SU-DHL-6 (cell line): Measurements from ENCODE around the gene NEFH.

Experiments
- H2AFZ ChIP-seq: fragments of 200-600 bp; sonication (generic); 2 replicates; pipeline ENCODE4 v1.6.1; 2014; ENCODE audit warnings: low read depth, mild to moderate bottlenecking, moderate library complexity, mixed read lengths, antibody characterized with exemption, low read length; ENCODE audit not compliant: severe bottlenecking
- H3F3A ChIP-seq: fragments of 200-600 bp; shearing (Covaris generic); 2 replicates; pipeline ENCODE4 v1.6.0; 2016; ENCODE audit warnings: antibody characterized with exemption, mild to moderate bottlenecking; ENCODE audit not compliant: insufficient read depth
- H3K27ac ChIP-seq: fragments of 200-600 bp; sonication (generic); 2 replicates; pipeline ENCODE4 v1.5.1; 2016; ENCODE audit warnings: low read depth, mild to moderate bottlenecking, low read length, moderate library complexity, mixed read lengths
- H3K27me3 ChIP-seq: fragments of 200-600 bp; sonication (generic), shearing (Covaris generic); 2 replicates; pipeline ENCODE4 v1.6.0; 2014; ENCODE audit warnings: mild to moderate bottlenecking, low read length
- H3K36me3 ChIP-seq: fragments of 200-600 bp; sonication (generic); 2 replicates; pipeline ENCODE4 v1.6.1; 2014; ENCODE audit warnings: mild to moderate bottlenecking, low read length, mixed read lengths
- H3K4me2 ChIP-seq: fragments of 300-600, 200-600 bp; shearing (Covaris generic), sonication (generic); 2 replicates; pipeline ENCODE4 v1.6.0; 2014; ENCODE audit warnings: low read length, low read depth, mild to moderate bottlenecking; ENCODE audit not compliant: poor library complexity, severe bottlenecking
- H3K4me3 ChIP-seq: fragments of 200-600 bp; sonication (generic); 2 replicates; pipeline ENCODE4 v1.5.1; 2014; ENCODE audit warnings: antibody characterized with exemption, low read length, mild to moderate bottlenecking, mixed read lengths; ENCODE audit not compliant: insufficient read depth, poor library complexity, severe bottlenecking
- H3K79me2 ChIP-seq: fragments of 200-600 bp; sonication (generic); 2 replicates; pipeline ENCODE4 v1.6.1; 2014; ENCODE audit warnings: mild to moderate bottlenecking, low read length, moderate library complexity; ENCODE audit not compliant: insufficient read depth
- H3K9ac ChIP-seq: fragments of 200-600 bp; sonication (generic); 2 replicates; pipeline ENCODE4 v1.7.0; 2014; ENCODE audit warnings: mild to moderate bottlenecking, low read length
- H3K9me2 ChIP-seq: fragments of 200-600 bp; sonication (generic); replicated peaks from 2 replicates; pipeline ENCODE4 v1.6.1; 2014; ENCODE audit warnings: low read length; ENCODE audit not compliant: insufficient read depth
- H3K9me3 ChIP-seq: fragments of 200-600 bp; sonication (generic); 2 replicates; pipeline ENCODE4 v1.6.1; 2014; ENCODE audit warnings: low read length, mixed read lengths; ENCODE audit not compliant: insufficient read depth
- H4K20me1 ChIP-seq: fragments of 200-600 bp; sonication (generic); 2 replicates; pipeline ENCODE4 v1.6.1; 2014; ENCODE audit warnings: low read depth, mild to moderate bottlenecking, antibody characterized with exemption, low read length, moderate library complexity, mixed read lengths
- CTCF ChIP-seq: fragments of 200-600 bp; sonication (generic); IDR thresholded peaks from one replicate; pipeline ENCODE4 v1.5.1; 2017; ENCODE audit warnings: antibody characterized with exemption, mild to moderate bottlenecking, low read length, moderate library complexity; ENCODE audit not compliant: insufficient read depth, poor library complexity, severe bottlenecking
- EZH2phosphoT487 ChIP-seq: fragments of 200-600 bp; sonication (generic), shearing (Covaris generic); conservative IDR thresholded peaks from 2 replicates; pipeline ENCODE4 v1.6.1; 2018; ENCODE audit warnings: mild to moderate bottlenecking, antibody characterized with exemption, low read length, moderate library complexity, mixed read lengths

The NEFH gene

DNA sequence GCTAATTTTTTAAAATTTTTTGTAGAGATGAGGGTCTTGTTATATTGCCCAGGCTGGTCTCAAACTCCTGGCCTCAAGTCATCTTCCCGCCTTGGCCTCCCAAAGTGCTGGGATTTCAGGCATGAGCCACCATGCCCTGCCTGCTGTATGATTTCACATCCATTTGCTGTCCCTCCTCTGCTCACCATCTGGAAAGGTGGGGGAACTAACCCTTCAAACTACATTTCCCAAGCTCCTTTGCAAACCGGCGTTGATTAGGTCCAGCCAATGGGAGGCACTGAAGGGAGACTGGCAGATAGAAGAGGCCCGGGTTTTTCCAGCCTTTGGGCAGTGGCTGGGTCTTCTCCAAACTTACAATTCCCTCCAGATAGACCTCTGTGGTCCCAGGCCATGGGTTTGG is 22.3 kb upstream of the NEFH start:
- no peak overlapping the region for H3K9ac ChIP-seq
- H3K79me2 ChIP-seq = no peaks in the 10 kb centered on the region
- H3K27me3 ChIP-seq = no peaks in the 10 kb centered on the region
- no peaks in the 10 kb centered on the region for H3F3A ChIP-seq
- H3K27ac ChIP-seq = no peak overlapping the region
- no peaks in the 10 kb centered on the region for H3K36me3 ChIP-seq
- H3K4me3 ChIP-seq = no peak overlapping the region
- H3K9me2 ChIP-seq = no peaks in the 10 kb centered on the region
- TF ChIP-seq CTCF (no peak), EZH2phosphoT487 (no peak)
- no peaks in the 10 kb centered on the region for H4K20me1 ChIP-seq
- no peak overlapping the region for H3K4me2 ChIP-seq
- H3K9me3 ChIP-seq = no peaks in the 10 kb centered on the region
- H2AFZ ChIP-seq = no peak overlapping the region

GRCh38 chr22:29458551-29458950 is 21.5 kb upstream of the NEFH start:
- Histone ChIP-seq H3K27me3 (no peaks in the 10 kb centered on the region), H3K4me3 (no peak overlapping the region), H3K9ac (no peak overlapping the region), H3K79me2 (no peaks in the 10 kb centered on the region), H3F3A (no peaks in the 10 kb centered on the region), H4K20me1 (no peaks in the 10 kb centered on the region), H3K9me3 (no peaks in the 10 kb centered on the region), H3K27ac (no peak overlapping the region), H3K36me3 (no peaks in the 10 kb centered on the region), H3K4me2 (no peak overlapping the region), H3K9me2 (no peaks in the 10 kb centered on the region), H2AFZ (no peak overlapping the region)
- TF ChIP-seq EZH2phosphoT487 (no peak), CTCF (no peak)

DNA sequence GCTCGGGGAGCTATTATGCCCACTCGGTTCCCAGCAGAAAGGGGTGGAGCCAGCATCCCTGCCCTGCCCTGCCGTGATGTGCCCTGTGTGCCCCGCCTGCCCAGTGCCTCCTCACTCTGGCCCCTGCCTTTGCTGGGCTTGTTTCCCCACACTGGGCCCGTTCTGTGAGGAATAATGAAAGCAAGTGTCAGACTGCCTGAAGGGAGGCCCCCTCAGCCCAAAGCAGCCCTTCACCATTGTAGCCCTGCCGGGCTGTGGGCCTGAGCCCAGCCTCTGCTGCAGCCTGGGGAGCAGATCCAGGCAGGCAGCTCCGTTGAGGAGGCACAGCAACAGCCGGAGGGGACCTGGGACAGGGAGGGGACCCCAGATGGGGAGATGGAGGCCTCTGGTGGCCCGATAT is 20.2 kb upstream of the NEFH start:
- no peak overlapping the region for H3K4me3 ChIP-seq
- H3K9me3 ChIP-seq = no peaks in the 10 kb centered on the region
- H3K4me2 ChIP-seq = no peak overlapping the region
- no peak overlapping the region for H3K9ac ChIP-seq
- H3K79me2 ChIP-seq = no peaks in the 10 kb centered on the region
- no peak overlapping the region for H2AFZ ChIP-seq
- no peaks in the 10 kb centered on the region for H3K9me2 ChIP-seq
- H3K27ac ChIP-seq = no peak overlapping the region
- H3F3A ChIP-seq = no peaks in the 10 kb centered on the region
- H3K36me3 ChIP-seq = no peaks in the 10 kb centered on the region
- H3K27me3 ChIP-seq = no peaks in the 10 kb centered on the region
- TF ChIP-seq CTCF (no peak), EZH2phosphoT487 (no peak)
- no peaks in the 10 kb centered on the region for H4K20me1 ChIP-seq

- Histone ChIP-seq H3K27ac (no peak overlapping the region), H3K36me3 (no peaks in the 10 kb centered on the region), H3F3A (no peaks in the 10 kb centered on the region), H2AFZ (no peak overlapping the region), H3K9me2 (no peaks in the 10 kb centered on the region), H4K20me1 (no peaks in the 10 kb centered on the region), H3K9ac (no peak overlapping the region), H3K4me3 (no peak overlapping the region), H3K9me3 (no peaks in the 10 kb centered on the region), H3K79me2 (no peaks in the 10 kb centered on the region), H3K27me3 (no peaks in the 10 kb centered on the region), H3K4me2 (no peak overlapping the region)
- no peak for TF ChIP-seq EZH2phosphoT487
- TF ChIP-seq CTCF = no peak
Observed at GRCh38 chr22:29461263-29461662, 18.8 kb upstream of the NEFH start.
